Measurements from ENCODE around the gene ANKRD44.

- TF ChIP-seq POLR2A (IDR thresholded peaks at IDR 0.05) (no peak), POLR2AphosphoS5 (IDR thresholded peaks at IDR 0.05) (no peak), CTCF (IDR thresholded peaks at IDR 0.05) (no peak), EP300 (IDR thresholded peaks at IDR 0.05) (no peak)
Observed at GRCh38 chr2:197182668-197183067, 127.9 kb downstream of the ANKRD44 start.

All from gastroesophageal sphincter (tissue), 3 donors.